ENCODE measurements around the gene BSN.

GRCh38 chr3:49636883-49637609, 82.8 kb downstream of the BSN start:
- TF ChIP-seq CTCF (IDR thresholded peaks at IDR 0.05) (no peak), EP300 (IDR thresholded peaks at IDR 0.05) (no peak), POLR2AphosphoS5 (IDR thresholded peaks at IDR 0.05) (no peak)

All from suprapubic skin (tissue), 4 donors.